Activated CD8-positive, alpha-beta T cell treated with anti-CD3 and anti-CD28 coated beads for 36 hours (primary cell): ENCODE measurements around the gene ACE2. TPM values are rescaled to one million over a fixed set of nuclear protein-coding genes. Genes with fewer than 3 reads are reported as not detected.

ENCODE experiments used
- ATAC-seq: fragments of 200-7000 bp; cut with Tn5 transposase; one replicate; pipeline ENCODE4 v1.10.0; 2021; ENCODE audit warnings: mild to moderate bottlenecking, moderate library complexity
- CTCF ChIA-PET: fragments of 350-600 bp; sonication (Branson Sonifier 250); formaldehyde crosslinking; loops from one replicate; lab custom pipeline; 2021; ENCODE audit warnings: antibody characterized with exemption; lab: Charles Lee
- POLR2A ChIA-PET: fragments of 350-600 bp; sonication (Branson Sonifier 250); formaldehyde crosslinking; loops from one replicate; lab custom pipeline; 2021; ENCODE audit warnings: antibody characterized with exemption; lab: Charles Lee
- DNase-seq: peaks from one replicate; pipeline ENCODE4 v3.0.0-alpha.2; 2020
- H3K27ac Mint-ChIP-seq: one replicate; pipeline ENCODE4 v1.8.0; 2021; ENCODE audit warnings: mild to moderate bottlenecking, mixed read lengths
- H3K27me3 Mint-ChIP-seq: one replicate; pipeline ENCODE4 v1.8.0; 2021; ENCODE audit warnings: mixed read lengths
- H3K36me3 Mint-ChIP-seq: one replicate; pipeline ENCODE4 v1.8.0; 2021; ENCODE audit warnings: low read depth, mixed read lengths
- H3K4me1 Mint-ChIP-seq: one replicate; pipeline ENCODE4 v1.8.0; 2021; ENCODE audit warnings: low read depth, mixed read lengths
- H3K4me3 Mint-ChIP-seq: one replicate; pipeline ENCODE4 v1.8.0; 2021; ENCODE audit warnings: mild to moderate bottlenecking, moderate library complexity, mixed read lengths
- H3K9me3 Mint-ChIP-seq: one replicate; pipeline ENCODE4 v1.8.0; 2021; ENCODE audit warnings: mixed read lengths
- CTCF ChIP-seq: fragments of 200-600 bp; IDR thresholded peaks from one replicate; pipeline ENCODE4 v1.8.0; 2022; ENCODE audit warnings: antibody characterized with exemption, mild to moderate bottlenecking
- intact Hi-C: fragments of 100-400 bp; cut with micrococcal nuclease; formaldehyde crosslinking; loops from one replicate; pipeline ENCODE4 v1.10.0; 2022
- total RNA-seq, 2 experiments: library from RNA; stranded (reverse); gene quantifications; one replicate each; pipeline ENCODE4 v1.2.3, GENCODE V29; 2021

Gene ACE2
- total RNA-seq, 2 experiments from 2014 or later, result not detected

- no peaks in the 10 kb centered on the region for H3K36me3 Mint-ChIP-seq
- intact Hi-C loops, result no loop called here
- DNase-seq (no peak), ATAC-seq (no peak)
- no peak for TF ChIP-seq CTCF
- H3K4me3 Mint-ChIP-seq, result no peak overlapping the region
- H3K9me3 Mint-ChIP-seq, result no peaks in the 10 kb centered on the region
- CTCF ChIA-PET, result no interaction called here
- no peaks in the 10 kb centered on the region for H3K4me1 Mint-ChIP-seq
- POLR2A ChIA-PET, result no interaction called here
- peak overlapping the region; percentile 71 for H3K27ac Mint-ChIP-seq
- peaks cover 8% of the 10 kb centered on the region for H3K27me3 Mint-ChIP-seq
Observed at GRCh38 chrX:15567267-15567666, 33.5 kb downstream of the ACE2 start.

GRCh38 chrX:15566244-15566643 is 34.5 kb downstream of the ACE2 start:
- intact Hi-C loops, result no loop called here
- ChIA-PET POLR2A (no interaction called here), CTCF (interaction anchor here (2.3 kb wide), 1 partner anchor 67 kb away, joined by 15 read pairs; the partner anchor contains the start of gene BMX)

GRCh38 chrX:15564981-15565579 is 35.7 kb downstream of the ACE2 start:
- no peak overlapping the region for H3K4me3 Mint-ChIP-seq
- ChIA-PET CTCF (interaction anchor here (1.2 to 2.3 kb wide), 7 partner anchors 11 to 215 kb away, joined by 3 to 15 read pairs (median 3); partner anchors contain the start of gene BMX), POLR2A (interaction anchor here (0.5 kb wide), 1 partner anchor 119 kb away, joined by 3 read pairs; no protein-coding TSS in a partner anchor)
- no peaks in the 10 kb centered on the region for H3K4me1 Mint-ChIP-seq
- ATAC-seq (peak; percentile 62), DNase-seq (peak; percentile 59)
- intact Hi-C loops, result loop anchor here (1.0 kb wide), 1 partner anchor 94 kb away; no protein-coding TSS in a partner anchor
- TF ChIP-seq CTCF, result peak; percentile 17
- peaks cover 6% of the 10 kb centered on the region for H3K27me3 Mint-ChIP-seq
- no peak overlapping the region for H3K27ac Mint-ChIP-seq
- no peaks in the 10 kb centered on the region for H3K9me3 Mint-ChIP-seq
- H3K36me3 Mint-ChIP-seq, result no peaks in the 10 kb centered on the region

More at GRCh38 chrX:15566244-15566643, 34.5 kb downstream of the ACE2 start:
- DNase-seq (no peak), ATAC-seq (no peak)
- H3K27ac Mint-ChIP-seq, result peak overlapping the region; percentile 49
- TF ChIP-seq CTCF, result no peak
- H3K9me3 Mint-ChIP-seq, result no peaks in the 10 kb centered on the region
- H3K4me1 Mint-ChIP-seq, result no peaks in the 10 kb centered on the region
- no peak overlapping the region for H3K4me3 Mint-ChIP-seq
- peaks cover 8% of the 10 kb centered on the region for H3K27me3 Mint-ChIP-seq
- H3K36me3 Mint-ChIP-seq, result no peaks in the 10 kb centered on the region

- ChIA-PET POLR2A (no interaction called here), CTCF (interaction anchor here (0.9 kb wide), 1 partner anchor 91 kb away, joined by 3 read pairs; no protein-coding TSS in a partner anchor)
- Mint-ChIP-seq H3K27ac (no peak overlapping the region), H3K4me3 (no peak overlapping the region), H3K27me3 (peaks cover 6% of the 10 kb centered on the region), H3K9me3 (no peaks in the 10 kb centered on the region), H3K4me1 (no peaks in the 10 kb centered on the region), H3K36me3 (no peaks in the 10 kb centered on the region)
- no peak for DNase-seq
- TF ChIP-seq CTCF, result no peak
- intact Hi-C loops, result no loop called here
- no peak for ATAC-seq
Observed at GRCh38 chrX:15563056-15563455, 37.7 kb downstream of the ACE2 start.

- ChIA-PET CTCF (no interaction called here), POLR2A (no interaction called here)
- no peak overlapping the region for H3K4me3 Mint-ChIP-seq
- no peaks in the 10 kb centered on the region for H3K36me3 Mint-ChIP-seq
- ATAC-seq (no peak), DNase-seq (no peak)
- intact Hi-C loops, result no loop called here
- H3K27me3 Mint-ChIP-seq, result peaks cover 2% of the 10 kb centered on the region
- TF ChIP-seq CTCF, result no peak
- no peaks in the 10 kb centered on the region for H3K4me1 Mint-ChIP-seq
- no peak overlapping the region for H3K27ac Mint-ChIP-seq
- H3K9me3 Mint-ChIP-seq, result no peaks in the 10 kb centered on the region
Observed at GRCh38 chrX:15560924-15561323, 39.8 kb downstream of the ACE2 start.
